K562 (cell line): ENCODE data around the gene UNC79. TPM values are rescaled to one million over a fixed set of nuclear protein-coding genes. Genes with fewer than 3 reads are reported as not detected.

ENCODE experiments used
- ARHGAP35 ChIP-seq: fragments of 450-650 bp; IDR thresholded peaks from 2 replicates; pipeline ENCODE4 v1.6.1; 2018; ENCODE audit not compliant: partially characterized antibody
- ATF3 ChIP-seq, 2 experiments: fragments of 450-650 bp in 1 of 2; sonication (generic) in 1 of 2; formaldehyde crosslinking in 1 of 2; IDR thresholded peaks in 1 of 2; conservative IDR thresholded peaks in 1 of 2; 2 replicates each; pipeline versions ENCODE4 v1.6.1 to v1.8.1; 2016 to 2023; ENCODE audit warnings: mild to moderate bottlenecking in 2 of 2, moderate library complexity in 2 of 2, inconsistent platforms in 1 of 2, missing genetic modification reagents in 1 of 2
- ATF4 ChIP-seq: fragments of 450-650 bp; formaldehyde crosslinking; IDR thresholded peaks from 2 replicates; pipeline ENCODE4 v1.4.0; 2022; ENCODE audit warnings: mild to moderate bottlenecking, moderate library complexity
- HEY1 ChIP-seq: fragments of 250-450 bp; sonication (Bioruptor Pico); IDR thresholded peaks from 2 replicates; pipeline ENCODE4 v1.5.0; 2020; ENCODE audit warnings: mild to moderate bottlenecking, moderate library complexity, borderline replicate concordance
- IFI16 ChIP-seq: fragments of 250-450 bp; sonication (Bioruptor Pico); IDR thresholded peaks from 2 replicates; pipeline ENCODE4 v2.1.2; 2022; ENCODE audit warnings: mild to moderate bottlenecking, inconsistent platforms
- ILF3 ChIP-seq: fragments of 450-650 bp; IDR thresholded peaks from 2 replicates; pipeline ENCODE4 v1.6.1; 2018; ENCODE audit warnings: antibody characterized with exemption, mild to moderate bottlenecking, moderate library complexity, borderline replicate concordance
- MED1 ChIP-seq: sonication (generic); formaldehyde crosslinking; IDR thresholded peaks from 2 replicates; pipeline ENCODE4 v1.8.1; 2023; ENCODE audit warnings: missing genetic modification reagents, borderline replicate concordance
- PHB ChIP-seq: fragments of 250-450 bp; sonication (Bioruptor Pico); IDR thresholded peaks from 2 replicates; pipeline ENCODE4 v1.5.0; 2021
- U2AF1 ChIP-seq: fragments of 200-400 bp; formaldehyde crosslinking; optimal IDR thresholded peaks from 2 replicates; pipeline ENCODE3; 2017; ENCODE audit warnings: mild to moderate bottlenecking, low read depth, low read length, moderate library complexity
- XRCC3 ChIP-seq: fragments of 450-650 bp; IDR thresholded peaks from 2 replicates; pipeline ENCODE4 v1.6.1; 2017; ENCODE audit warnings: mild to moderate bottlenecking, moderate library complexity
- ZNF324 ChIP-seq: fragments of 250-450 bp; sonication (Bioruptor Pico); IDR thresholded peaks from 2 replicates; pipeline ENCODE4 v1.4.0; 2020; ENCODE audit warnings: mild to moderate bottlenecking
- ZNF354B ChIP-seq: fragments of 250-450 bp; sonication (Bioruptor Pico); IDR thresholded peaks from 2 replicates; pipeline ENCODE4 v1.4.0; 2020
- polyA plus RNA-seq, 8 experiments: library from polyadenylated mRNA; depleted of rRNA in 4 of 8; stranded (reverse) in 5 of 8; unstranded in 3 of 8; fragments of >200 nt; fragmentation: Nextera tagmentation in 2 of 8; fragmentation: Illumina TruSeq in 1 of 8; extraction: Ambion mirVana in 2 of 8; extraction: Trizol in 1 of 8; gene quantifications; 2 replicates each; pipeline versions ENCODE4 v1.2.1 to v1.2.3, GENCODE V29; 2011 to 2014; ENCODE audit warnings: inconsistent platforms in 1 of 8, missing spikeins in 1 of 8
- total RNA-seq, 7 experiments: library from RNA; depleted of rRNA in 6 of 7; stranded (reverse); fragments of >200 nt in 6 of 7; fragmentation: Illumina TruSeq in 2 of 7; extraction: Trizol in 2 of 7; gene quantifications; 2 replicates each; pipeline versions ENCODE4 v1.2.1 to v1.2.3, GENCODE V29; 2011 to 2021; ENCODE audit warnings: low replicate concordance in 1 of 7
- TF ChIP-seq, protein P1 (sequence below): fragments of 250-450 bp; sonication (Bioruptor Pico); IDR thresholded peaks from 2 replicates; pipeline ENCODE4 v1.5.0; 2020; ENCODE audit warnings: mild to moderate bottlenecking
- TF ChIP-seq, protein P2 (sequence below): fragments of 450-650 bp; IDR thresholded peaks from 2 replicates; pipeline ENCODE4 v1.7.1; 2018; ENCODE audit warnings: mild to moderate bottlenecking, low read depth; ENCODE audit not compliant: partially characterized antibody

The UNC79 gene
- total and polyA plus RNA-seq, 9 of the 15 experiments (the other 6 are each of a cell fraction or from before 2014, with no cell fraction given): under 0.01 to 0.04 (median 0.01) TPM; not detected in 6

DNA sequence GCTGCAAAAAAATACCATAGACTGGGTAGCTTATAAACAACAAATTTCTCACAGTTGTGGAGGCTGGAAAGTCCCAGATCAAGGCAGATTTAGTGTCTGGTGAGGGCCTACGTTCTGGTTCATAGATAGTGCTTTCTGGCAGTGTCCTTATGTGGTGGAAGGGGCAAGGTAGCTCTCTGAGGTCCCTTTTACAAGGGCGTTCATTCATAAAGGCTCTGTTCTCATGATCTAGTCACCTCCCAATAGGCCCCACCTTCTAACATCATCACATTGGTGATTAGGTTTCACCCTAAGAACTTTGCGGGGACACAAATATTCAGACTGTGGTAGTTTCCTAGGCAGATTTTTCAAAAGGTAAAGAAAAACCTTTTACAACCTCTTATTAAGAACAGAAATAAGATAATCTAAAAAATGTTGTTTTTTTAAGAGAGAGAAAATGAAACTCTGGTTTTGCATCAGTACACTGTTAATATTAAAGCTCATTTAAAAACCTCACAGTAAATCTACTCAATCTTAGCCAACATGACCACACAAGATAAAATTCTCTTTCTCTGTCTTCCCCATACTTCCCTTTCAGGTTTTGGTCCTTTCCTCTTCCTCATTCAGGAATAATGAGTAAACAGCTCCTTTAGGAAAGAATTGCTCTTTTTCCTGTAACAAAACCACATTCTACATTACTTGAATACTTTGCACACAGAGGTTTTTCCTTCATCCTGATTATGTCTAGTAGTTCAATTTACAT lies 117.5 kb downstream of the UNC79 start (continued):
- TF ChIP-seq, protein P1, sequence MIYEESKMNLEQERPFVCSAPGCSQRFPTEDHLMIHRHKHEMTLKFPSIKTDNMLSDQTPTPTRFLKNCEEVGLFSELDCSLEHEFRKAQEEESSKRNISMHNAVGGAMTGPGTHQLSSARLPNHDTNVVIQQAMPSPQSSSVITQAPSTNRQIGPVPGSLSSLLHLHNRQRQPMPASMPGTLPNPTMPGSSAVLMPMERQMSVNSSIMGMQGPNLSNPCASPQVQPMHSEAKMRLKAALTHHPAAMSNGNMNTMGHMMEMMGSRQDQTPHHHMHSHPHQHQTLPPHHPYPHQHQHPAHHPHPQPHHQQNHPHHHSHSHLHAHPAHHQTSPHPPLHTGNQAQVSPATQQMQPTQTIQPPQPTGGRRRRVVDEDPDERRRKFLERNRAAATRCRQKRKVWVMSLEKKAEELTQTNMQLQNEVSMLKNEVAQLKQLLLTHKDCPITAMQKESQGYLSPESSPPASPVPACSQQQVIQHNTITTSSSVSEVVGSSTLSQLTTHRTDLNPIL: no peak
- TF ChIP-seq MED1 (CRISPR knock-in tag): no peak
- no peak for TF ChIP-seq ZNF324 (CRISPR knock-in tag)
- no peak for TF ChIP-seq IFI16
- no peak for TF ChIP-seq ATF4 (CRISPR knock-in tag)
- TF ChIP-seq ZNF354B: no peak
- no peak for TF ChIP-seq ATF3 (IDR thresholded peaks at IDR 0.05)
- TF ChIP-seq ATF3 (CRISPR knock-in tag; conservative IDR thresholded peaks at IDR 0.05): no peak
- TF ChIP-seq PHB (CRISPR knock-in tag): no peak
- TF ChIP-seq XRCC3: no peak
- TF ChIP-seq, protein P2, sequence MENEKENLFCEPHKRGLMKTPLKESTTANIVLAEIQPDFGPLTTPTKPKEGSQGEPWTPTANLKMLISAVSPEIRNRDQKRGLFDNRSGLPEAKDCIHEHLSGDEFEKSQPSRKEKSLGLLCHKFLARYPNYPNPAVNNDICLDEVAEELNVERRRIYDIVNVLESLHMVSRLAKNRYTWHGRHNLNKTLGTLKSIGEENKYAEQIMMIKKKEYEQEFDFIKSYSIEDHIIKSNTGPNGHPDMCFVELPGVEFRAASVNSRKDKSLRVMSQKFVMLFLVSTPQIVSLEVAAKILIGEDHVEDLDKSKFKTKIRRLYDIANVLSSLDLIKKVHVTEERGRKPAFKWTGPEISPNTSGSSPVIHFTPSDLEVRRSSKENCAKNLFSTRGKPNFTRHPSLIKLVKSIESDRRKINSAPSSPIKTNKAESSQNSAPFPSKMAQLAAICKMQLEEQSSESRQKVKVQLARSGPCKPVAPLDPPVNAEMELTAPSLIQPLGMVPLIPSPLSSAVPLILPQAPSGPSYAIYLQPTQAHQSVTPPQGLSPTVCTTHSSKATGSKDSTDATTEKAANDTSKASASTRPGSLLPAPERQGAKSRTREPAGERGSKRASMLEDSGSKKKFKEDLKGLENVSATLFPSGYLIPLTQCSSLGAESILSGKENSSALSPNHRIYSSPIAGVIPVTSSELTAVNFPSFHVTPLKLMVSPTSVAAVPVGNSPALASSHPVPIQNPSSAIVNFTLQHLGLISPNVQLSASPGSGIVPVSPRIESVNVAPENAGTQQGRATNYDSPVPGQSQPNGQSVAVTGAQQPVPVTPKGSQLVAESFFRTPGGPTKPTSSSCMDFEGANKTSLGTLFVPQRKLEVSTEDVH: no peak
- no peak for TF ChIP-seq HEY1 (CRISPR knock-in tag)
- no peak for TF ChIP-seq U2AF1
- no peak for TF ChIP-seq ILF3
- TF ChIP-seq ARHGAP35: no peak
